ENCODE measurements around the gene ING3.

GRCh38 chr7:120994512-120995410 lies 44.2 kb downstream of the ING3 start:
- TF ChIP-seq CTCF (conservative IDR thresholded peaks at IDR 0.05; ENCODE audit: low read length) (no peak), EZH2phosphoT487 (IDR thresholded peaks at IDR 0.05; ENCODE audit: borderline replicate concordance, low read depth, low read length) (no peak)

Measured in OCI-LY7 (cell line).